ENCODE results near the gene RADIL. TPM values are rescaled to one million over a fixed set of nuclear protein-coding genes. Genes with fewer than 3 reads are reported as not detected.

Gene RADIL
- total RNA-seq, 1 experiment from 2014 or later = 5.6 TPM

DNA sequence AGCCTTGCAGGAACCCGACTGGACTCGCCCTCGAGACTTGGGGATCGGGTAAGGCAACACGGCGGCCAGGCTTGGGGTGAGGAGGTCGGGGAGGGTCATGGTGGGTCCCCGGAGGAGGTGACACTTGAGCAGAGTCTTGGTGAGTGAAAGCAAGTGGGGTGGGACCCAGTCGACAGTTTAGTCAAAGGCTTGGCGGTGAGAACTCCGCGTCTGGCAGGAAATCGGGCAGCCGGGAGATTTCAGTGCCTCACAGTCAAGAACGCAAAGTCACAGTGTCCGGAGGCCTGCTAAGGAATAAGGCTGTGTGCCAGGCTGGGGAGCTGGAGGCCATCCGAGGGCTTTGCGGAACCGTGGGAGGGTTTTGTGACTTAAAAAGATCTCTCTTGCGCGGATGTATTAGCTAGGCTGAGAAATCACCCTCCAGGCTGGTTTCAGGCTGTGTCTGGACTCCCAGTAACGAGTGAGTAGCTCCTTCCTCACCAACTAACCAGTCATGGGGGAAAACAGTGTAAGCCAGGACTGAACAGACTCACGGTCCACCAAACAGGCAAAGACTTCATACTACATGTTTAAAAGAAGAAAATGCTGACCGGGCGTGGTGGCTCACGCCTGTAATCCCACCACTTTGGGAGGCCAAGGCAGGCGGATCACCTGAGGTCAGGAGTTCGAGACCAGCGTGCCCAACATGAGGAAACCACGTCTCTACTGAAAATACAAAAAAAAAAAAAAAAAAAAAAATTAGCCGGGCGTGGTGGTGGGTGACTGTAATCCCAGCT, 107.5 kb downstream of the RADIL start:
- Histone ChIP-seq H4K20me1 (ENCODE audit: low read length) (0 out of 2 replicates have a peak, but pooled peaks cover 3% of the 10 kb centered on the region), H3K4me2 (ENCODE audit: low read length) (peak overlapping the region; percentile 99), H3K9ac (ENCODE audit: low read length) (peak overlapping the region; percentile 91), H3K79me2 (ENCODE audit: low read length) (peaks cover 33% of the 10 kb centered on the region), H3K27me3 (ENCODE audit: low read length) (no peaks in the 10 kb centered on the region), H3K36me3 (ENCODE audit: low read depth, low read length) (no peaks in the 10 kb centered on the region), H2AFZ (ENCODE audit: low read length) (peak overlapping the region; percentile 74), H3K27ac (ENCODE audit: low read length) (peak overlapping the region; percentile 59), H3K4me1 (ENCODE audit: insufficient read depth, low read length) (peaks cover 12% of the 10 kb centered on the region), H3K9me2 (replicated peaks; ENCODE audit: low read length) (no peaks in the 10 kb centered on the region), H3F3A (ENCODE audit: low read length, unreplicated experiment) (no peaks in the 10 kb centered on the region), H3K4me3 (ENCODE audit: low read length) (peak overlapping the region; percentile 100), H3K9me3 (ENCODE audit: low read length) (no peaks in the 10 kb centered on the region)
- CTCF ChIA-PET = interaction anchor here (1.4 kb wide), 1 partner anchor 107 kb away, joined by 7 read pairs; the partner anchor contains the start of gene RADIL
- TF ChIP-seq, protein P1, sequence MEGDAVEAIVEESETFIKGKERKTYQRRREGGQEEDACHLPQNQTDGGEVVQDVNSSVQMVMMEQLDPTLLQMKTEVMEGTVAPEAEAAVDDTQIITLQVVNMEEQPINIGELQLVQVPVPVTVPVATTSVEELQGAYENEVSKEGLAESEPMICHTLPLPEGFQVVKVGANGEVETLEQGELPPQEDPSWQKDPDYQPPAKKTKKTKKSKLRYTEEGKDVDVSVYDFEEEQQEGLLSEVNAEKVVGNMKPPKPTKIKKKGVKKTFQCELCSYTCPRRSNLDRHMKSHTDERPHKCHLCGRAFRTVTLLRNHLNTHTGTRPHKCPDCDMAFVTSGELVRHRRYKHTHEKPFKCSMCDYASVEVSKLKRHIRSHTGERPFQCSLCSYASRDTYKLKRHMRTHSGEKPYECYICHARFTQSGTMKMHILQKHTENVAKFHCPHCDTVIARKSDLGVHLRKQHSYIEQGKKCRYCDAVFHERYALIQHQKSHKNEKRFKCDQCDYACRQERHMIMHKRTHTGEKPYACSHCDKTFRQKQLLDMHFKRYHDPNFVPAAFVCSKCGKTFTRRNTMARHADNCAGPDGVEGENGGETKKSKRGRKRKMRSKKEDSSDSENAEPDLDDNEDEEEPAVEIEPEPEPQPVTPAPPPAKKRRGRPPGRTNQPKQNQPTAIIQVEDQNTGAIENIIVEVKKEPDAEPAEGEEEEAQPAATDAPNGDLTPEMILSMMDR (conservative IDR thresholded peaks at IDR 0.05; ENCODE audit: low read depth, low read length) = no peak
- TF ChIP-seq EZH2phosphoT487 (IDR thresholded peaks at IDR 0.05; ENCODE audit: borderline replicate concordance, low read length) (no peak), EZH2 (IDR thresholded peaks at IDR 0.05; ENCODE audit: low read length, unreplicated experiment) (no peak)
- TSS peak; percentile 78 for BruUV-seq (replicated peaks)
- intact Hi-C loops (cut with micrococcal nuclease) = no loop called here
- DNase-seq (peak; percentile 24), ATAC-seq (peak; percentile 32)
- POLR2A ChIA-PET (ENCODE audit: unreplicated experiment) = interaction anchor here (0.5 to 0.7 kb wide), 5 partner anchors 34 to 414 kb away, joined by 3 to 4 read pairs (median 3); partner anchors contain the start of gene WIPI2

DNA sequence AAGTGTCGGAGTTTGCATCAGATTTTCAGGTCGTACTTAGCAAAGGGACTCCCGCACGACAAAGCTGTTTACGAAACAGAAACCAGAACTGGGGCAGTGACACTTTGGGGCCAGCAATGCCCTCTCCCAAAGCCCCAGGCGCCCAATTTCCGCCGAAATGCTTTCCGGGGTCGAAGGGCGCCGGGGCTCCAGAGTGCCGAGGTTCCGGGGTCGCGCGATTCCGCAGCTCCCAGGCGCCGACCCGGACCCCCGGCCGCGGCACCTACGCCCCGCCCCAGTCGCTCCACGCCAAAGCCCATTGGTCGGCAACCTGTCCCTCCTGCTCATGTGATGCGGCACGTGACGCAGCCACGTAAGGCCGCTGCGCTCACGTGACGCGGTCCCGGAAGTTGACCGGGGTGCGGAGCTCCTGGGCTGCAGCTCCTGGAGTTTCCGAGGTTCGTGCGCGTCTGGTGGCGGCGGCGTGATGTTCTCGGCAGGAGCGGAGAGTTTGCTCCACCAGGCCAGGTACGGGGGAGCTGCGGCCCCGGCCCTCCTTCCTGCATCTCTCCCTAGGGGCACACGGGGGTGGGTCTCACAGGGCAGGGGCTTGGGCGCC, 108.2 kb downstream of the RADIL start, which contains the start of gene AP5Z1:
Gene AP5Z1, plus strand, starts transcription at position 374 of the 598 bp plus-strand sequence. Its CDS starts 93 bp downstream, at position 467.
- H3K4me3 ChIP-seq (ENCODE audit: low read length) = peak within 1 kb of the TSS; percentile 100
- H3K79me2 ChIP-seq (ENCODE audit: low read length) = peaks cover 33% of the 10 kb centered on the region
- no peaks in the 10 kb centered on the region for H3K27me3 ChIP-seq (ENCODE audit: low read length)
- TF ChIP-seq EZH2phosphoT487 (IDR thresholded peaks at IDR 0.05; ENCODE audit: borderline replicate concordance, low read length) (no peak), EZH2 (IDR thresholded peaks at IDR 0.05; ENCODE audit: low read length, unreplicated experiment) (no peak)
- TF ChIP-seq, protein P1 (conservative IDR thresholded peaks at IDR 0.05; ENCODE audit: low read depth, low read length) = no peak
- intact Hi-C loops (cut with micrococcal nuclease) = no loop called here
- ChIA-PET CTCF (interaction anchor here (0.6 to 1.4 kb wide), 3 partner anchors 108 to 1591 kb away, joined by 4 to 14 read pairs (median 7); partner anchors contain the start of gene RADIL), POLR2A (ENCODE audit: unreplicated experiment) (interaction anchor here (0.5 to 0.8 kb wide), 4 partner anchors 31 to 415 kb away, joined by 3 to 13 read pairs (median 4); partner anchors contain the start of gene WIPI2)
- no peaks in the 10 kb centered on the region for H3F3A ChIP-seq (ENCODE audit: low read length, unreplicated experiment)
- H4K20me1 ChIP-seq (ENCODE audit: low read length) = 0 out of 2 replicates have a peak, but pooled peaks cover 3% of the 10 kb centered on the region
- no peaks in the 10 kb centered on the region for H3K36me3 ChIP-seq (ENCODE audit: low read depth, low read length)
- peak; percentile 94 for DNase-seq
- no peaks in the 10 kb centered on the region for H3K9me2 ChIP-seq (replicated peaks; ENCODE audit: low read length)
- H2AFZ ChIP-seq (ENCODE audit: low read length) = peak within 1 kb of the TSS; percentile 74
- H3K27ac ChIP-seq (ENCODE audit: low read length) = peak within 1 kb of the TSS; percentile 59
- peak within 1 kb of the TSS; percentile 99 for H3K4me2 ChIP-seq (ENCODE audit: low read length)
- H3K9ac ChIP-seq (ENCODE audit: low read length) = peak within 1 kb of the TSS; percentile 91
- peak; percentile 93 for ATAC-seq
- peaks cover 12% of the 10 kb centered on the region for H3K4me1 ChIP-seq (ENCODE audit: insufficient read depth, low read length)
- H3K9me3 ChIP-seq (ENCODE audit: low read length) = no peaks in the 10 kb centered on the region
- no TSS peak for BruUV-seq (replicated peaks)

Data from PC-3 (cell line).